Measurements from ENCODE around the gene FGF18. TPM values are rescaled to one million over a fixed set of nuclear protein-coding genes. Genes with fewer than 3 reads are reported as not detected.

Gene FGF18
- total RNA-seq, 2 experiments from 2014 or later: 0.31 to 0.33 TPM

- Histone ChIP-seq H3K27me3 (ENCODE audit: control insufficient read depth in 1 of 2, insufficient read depth in 2 of 2, low read length in 2 of 2) (peaks cover 16 to 24% of the 10 kb centered on the region in 2 experiments), H3K4me3 (ENCODE audit: low read length) (no peak overlapping the region), H3K36me3 (ENCODE audit: insufficient read depth, low read length) (no peaks in the 10 kb centered on the region), H3K9me3 (ENCODE audit: control insufficient read depth in 1 of 2, insufficient read depth in 1 of 2, low read length in 2 of 2) (peaks cover 0 to 7% of the 10 kb centered on the region in 2 experiments), H3K4me1 (ENCODE audit: insufficient read depth, low read length) (peaks cover 22% of the 10 kb centered on the region), H3K27ac (ENCODE audit: low read depth in 1 of 2, low read length in 2 of 2) (no peak overlapping the region)
- TF ChIP-seq, protein P1, sequence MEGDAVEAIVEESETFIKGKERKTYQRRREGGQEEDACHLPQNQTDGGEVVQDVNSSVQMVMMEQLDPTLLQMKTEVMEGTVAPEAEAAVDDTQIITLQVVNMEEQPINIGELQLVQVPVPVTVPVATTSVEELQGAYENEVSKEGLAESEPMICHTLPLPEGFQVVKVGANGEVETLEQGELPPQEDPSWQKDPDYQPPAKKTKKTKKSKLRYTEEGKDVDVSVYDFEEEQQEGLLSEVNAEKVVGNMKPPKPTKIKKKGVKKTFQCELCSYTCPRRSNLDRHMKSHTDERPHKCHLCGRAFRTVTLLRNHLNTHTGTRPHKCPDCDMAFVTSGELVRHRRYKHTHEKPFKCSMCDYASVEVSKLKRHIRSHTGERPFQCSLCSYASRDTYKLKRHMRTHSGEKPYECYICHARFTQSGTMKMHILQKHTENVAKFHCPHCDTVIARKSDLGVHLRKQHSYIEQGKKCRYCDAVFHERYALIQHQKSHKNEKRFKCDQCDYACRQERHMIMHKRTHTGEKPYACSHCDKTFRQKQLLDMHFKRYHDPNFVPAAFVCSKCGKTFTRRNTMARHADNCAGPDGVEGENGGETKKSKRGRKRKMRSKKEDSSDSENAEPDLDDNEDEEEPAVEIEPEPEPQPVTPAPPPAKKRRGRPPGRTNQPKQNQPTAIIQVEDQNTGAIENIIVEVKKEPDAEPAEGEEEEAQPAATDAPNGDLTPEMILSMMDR (IDR thresholded peaks at IDR 0.05): no peak
- Mint-ChIP-seq H3K4me1 (ENCODE audit: low read depth) (peaks cover 17% of the 10 kb centered on the region), H3K27me3 (peaks cover 35% of the 10 kb centered on the region), H3K4me3 (no peak overlapping the region), H3K9me3 (no peaks in the 10 kb centered on the region), H3K36me3 (ENCODE audit: low read depth) (no peaks in the 10 kb centered on the region), H3K27ac (no peak overlapping the region)
- peak in 1 of 14 experiments; percentile 25 for DNase-seq
- intact Hi-C loops (cut with DNase I, micrococcal nuclease): no loop called here
- no peak for ATAC-seq (ENCODE audit: poor library complexity)
- ChIA-PET CTCF (no interaction called here), POLR2A (no interaction called here)
Observed at GRCh38 chr5:171420431-171421241, 1.2 kb downstream of the FGF18 start.

- H3K27me3 ChIP-seq (ENCODE audit: control insufficient read depth in 1 of 2, insufficient read depth in 2 of 2, low read length in 2 of 2): peaks cover 16 to 24% of the 10 kb centered on the region in 2 experiments
- ATAC-seq (ENCODE audit: poor library complexity) (no peak), DNase-seq (peak in 1 of 14 experiments; percentile 26)
- Mint-ChIP-seq H3K27me3 (peaks cover 35% of the 10 kb centered on the region), H3K4me3 (peak overlapping the region; percentile 34), H3K9me3 (no peaks in the 10 kb centered on the region), H3K27ac (no peak overlapping the region), H3K4me1 (ENCODE audit: low read depth) (peaks cover 17% of the 10 kb centered on the region), H3K36me3 (ENCODE audit: low read depth) (no peaks in the 10 kb centered on the region)
- ChIA-PET CTCF (no interaction called here), POLR2A (no interaction called here)
- TF ChIP-seq, protein P1 (IDR thresholded peaks at IDR 0.05): no peak
- H3K9me3 ChIP-seq (ENCODE audit: control insufficient read depth in 1 of 2, insufficient read depth in 1 of 2, low read length in 2 of 2): peaks cover 0 to 7% of the 10 kb centered on the region in 2 experiments
- intact Hi-C loops (cut with DNase I, micrococcal nuclease): no loop called here
- peaks cover 22% of the 10 kb centered on the region for H3K4me1 ChIP-seq (ENCODE audit: insufficient read depth, low read length)
- H3K27ac ChIP-seq (ENCODE audit: low read depth in 1 of 2, low read length in 2 of 2): no peak overlapping the region
- no peaks in the 10 kb centered on the region for H3K36me3 ChIP-seq (ENCODE audit: insufficient read depth, low read length)
- no peak overlapping the region for H3K4me3 ChIP-seq (ENCODE audit: low read length)
Observed at GRCh38 chr5:171421331-171422262, 2.1 kb downstream of the FGF18 start.

DNA sequence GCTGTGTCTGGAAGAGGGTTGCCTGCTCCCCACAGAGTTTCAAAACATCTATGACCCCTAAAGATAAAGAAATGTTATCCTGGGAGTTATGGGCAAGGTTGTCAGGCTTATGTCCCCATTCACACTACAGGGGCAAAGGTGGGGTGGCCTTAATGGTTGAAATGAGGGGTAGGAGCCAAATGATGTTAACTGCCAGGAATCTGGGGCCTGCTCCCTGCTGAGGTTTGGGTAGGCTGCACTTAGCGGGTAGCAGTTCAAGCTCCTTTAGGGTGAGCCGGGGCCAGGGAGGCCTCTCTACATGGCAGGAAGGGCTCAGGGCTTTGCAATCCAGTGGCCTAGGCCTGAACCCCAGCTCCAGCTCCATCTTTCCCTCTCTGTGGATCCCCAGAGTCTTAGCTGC lies 3.0 kb downstream of the FGF18 start:
- H3K4me3 Mint-ChIP-seq: no peak overlapping the region
- POLR2A ChIA-PET: no interaction called here

More for the DNA sequence above, 3.0 kb downstream of the FGF18 start:
- H3K4me1 Mint-ChIP-seq (ENCODE audit: low read depth): peaks cover 11% of the 10 kb centered on the region
- H3K4me3 ChIP-seq (ENCODE audit: low read length): no peak overlapping the region
- peaks cover 35% of the 10 kb centered on the region for H3K27me3 Mint-ChIP-seq
- no peaks in the 10 kb centered on the region for H3K36me3 Mint-ChIP-seq (ENCODE audit: low read depth)
- peaks cover 0 to 7% of the 10 kb centered on the region in 2 experiments for H3K9me3 ChIP-seq (ENCODE audit: control insufficient read depth in 1 of 2, insufficient read depth in 1 of 2, low read length in 2 of 2)
- TF ChIP-seq, protein P1 (IDR thresholded peaks at IDR 0.05): no peak
- peaks cover 16 to 24% of the 10 kb centered on the region in 2 experiments for H3K27me3 ChIP-seq (ENCODE audit: control insufficient read depth in 1 of 2, insufficient read depth in 2 of 2, low read length in 2 of 2)
- H3K4me1 ChIP-seq (ENCODE audit: insufficient read depth, low read length): peaks cover 22% of the 10 kb centered on the region
- ATAC-seq (ENCODE audit: poor library complexity) (no peak), DNase-seq (peak in 1 of 14 experiments; percentile 16)
- no peaks in the 10 kb centered on the region for H3K9me3 Mint-ChIP-seq
- no peaks in the 10 kb centered on the region for H3K36me3 ChIP-seq (ENCODE audit: insufficient read depth, low read length)
- intact Hi-C loops (cut with DNase I, micrococcal nuclease): no loop called here
- no peak overlapping the region for H3K27ac Mint-ChIP-seq
- no peak overlapping the region for H3K27ac ChIP-seq (ENCODE audit: low read depth in 1 of 2, low read length in 2 of 2)
- CTCF ChIA-PET: no interaction called here
